HL-60/S4 treated with retinoic acid at 250 ng/mL for 4 days and 3 days (cell line): ENCODE measurements around the gene BAG3.

ENCODE experiments used
- in situ Hi-C: fragments of 300-500 bp; cut with MboI; formaldehyde crosslinking; loops from 2 replicates; pipeline ENCODE4 v1.7.0; 2022; ENCODE audit warnings: low sequenced_read_pairs

BAG3 gene

DNA sequence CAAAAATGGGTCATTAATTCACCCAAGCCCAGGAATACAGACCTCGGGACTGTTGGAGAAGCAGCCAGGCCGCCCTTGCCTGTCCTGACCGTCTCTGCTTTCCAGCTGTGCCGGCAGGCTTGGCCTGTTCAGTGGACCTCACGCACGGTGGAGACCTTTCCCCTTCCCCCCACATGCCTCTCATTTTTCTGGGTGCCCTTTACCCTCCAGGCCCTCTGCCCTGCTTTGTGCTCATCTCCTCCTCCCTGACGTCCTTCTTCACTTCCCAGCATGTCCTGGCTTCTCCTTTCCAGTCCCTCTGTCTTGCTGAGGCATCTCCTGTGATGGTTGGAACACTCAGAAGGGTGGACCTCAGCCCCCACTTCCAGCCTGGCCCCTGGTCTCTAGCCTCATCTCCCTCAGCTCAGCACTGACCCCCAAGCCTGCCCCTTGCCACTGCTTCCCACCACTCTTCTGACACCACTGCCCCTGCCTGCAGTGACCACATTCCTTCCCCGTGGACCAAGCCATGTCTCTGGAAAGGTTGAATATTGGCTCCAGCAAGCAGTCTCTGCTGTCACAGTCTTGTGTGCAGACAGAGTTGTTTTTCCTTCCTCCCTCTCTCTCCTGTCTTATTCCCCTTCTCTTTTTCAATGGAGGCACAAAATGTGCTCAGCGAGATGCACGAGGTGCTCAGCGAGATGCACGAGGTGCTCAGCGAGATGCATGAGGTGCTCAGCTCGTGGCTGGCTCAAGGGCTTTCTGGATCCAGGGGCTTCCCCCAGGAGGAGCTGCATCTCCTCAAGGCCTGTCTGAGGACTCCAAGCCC, 14.9 kb downstream of the BAG3 start:
- in situ Hi-C loops: no loop called here

DNA sequence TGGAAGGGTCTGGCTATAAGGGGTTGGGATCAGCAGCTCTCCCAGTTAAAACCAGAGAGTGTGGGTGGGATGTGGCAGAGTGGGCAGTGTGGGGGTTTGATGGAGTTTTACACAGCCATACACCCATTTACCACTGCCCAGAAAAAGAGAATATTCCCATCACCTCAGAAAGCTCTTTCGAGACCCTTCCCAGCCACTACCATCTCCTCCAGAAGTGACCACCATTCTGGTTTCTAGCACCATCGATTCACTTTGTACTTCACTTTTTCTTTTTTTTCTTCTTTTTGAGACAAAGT, 15.5 kb downstream of the BAG3 start:
- in situ Hi-C loops: no loop called here

DNA sequence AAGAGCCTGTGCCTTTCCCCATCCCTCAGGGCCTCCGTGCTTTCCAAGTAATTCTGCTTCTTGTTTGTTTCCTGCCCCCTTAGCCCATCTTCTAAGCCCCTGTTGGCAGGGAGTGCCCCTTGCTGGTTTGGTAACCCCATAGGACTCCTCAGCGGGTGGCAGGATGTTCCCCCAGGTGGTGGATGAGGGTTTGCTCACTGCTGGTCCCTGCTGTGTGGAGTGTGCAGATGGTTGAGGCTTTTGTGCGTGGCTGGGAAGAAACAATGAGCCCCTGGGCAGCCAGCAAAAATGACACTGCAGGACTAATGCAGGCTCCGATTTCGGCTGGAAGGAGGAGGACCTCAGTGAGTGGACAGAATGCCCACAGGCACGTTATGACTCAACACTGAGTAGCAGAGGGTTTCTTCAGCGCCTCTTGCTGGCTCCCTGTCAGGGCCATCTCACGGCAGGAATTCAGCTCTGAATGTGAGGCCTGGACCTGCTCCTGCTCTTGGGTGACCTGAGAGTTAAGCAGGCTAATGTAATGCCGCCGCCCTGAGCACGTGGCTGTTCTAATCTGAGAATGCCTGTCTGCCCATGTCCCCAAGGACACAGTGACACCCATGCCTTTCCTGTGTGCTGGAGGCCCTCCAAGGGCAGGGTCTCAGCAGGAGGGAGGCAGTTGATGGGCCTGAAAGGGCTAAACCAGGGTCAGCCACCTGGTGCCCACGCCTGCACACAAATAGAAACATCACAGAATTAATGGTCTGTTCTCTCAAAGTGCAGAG, 16.6 kb downstream of the BAG3 start:
- in situ Hi-C loops: no loop called here

DNA sequence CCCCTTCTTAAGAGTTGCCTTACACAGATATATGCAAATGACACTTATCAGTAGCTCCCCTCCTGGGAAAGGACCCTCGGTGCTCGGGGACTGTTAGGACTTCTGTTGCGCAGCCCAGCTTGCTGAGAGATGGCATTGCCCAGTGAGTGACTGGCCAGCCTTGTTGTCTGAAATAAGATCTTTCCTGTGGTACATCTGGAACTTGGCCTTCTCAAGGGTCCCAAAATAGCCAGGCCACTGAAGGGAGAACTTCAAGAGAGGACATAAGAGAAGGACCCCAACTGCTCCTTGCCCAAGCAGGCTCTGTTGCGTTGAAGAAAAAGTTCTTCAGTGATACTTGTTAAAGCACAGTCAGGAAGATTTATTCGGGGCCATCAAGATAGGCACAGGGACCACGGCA, 17.3 kb downstream of the BAG3 start:
- in situ Hi-C loops: no loop called here

DNA sequence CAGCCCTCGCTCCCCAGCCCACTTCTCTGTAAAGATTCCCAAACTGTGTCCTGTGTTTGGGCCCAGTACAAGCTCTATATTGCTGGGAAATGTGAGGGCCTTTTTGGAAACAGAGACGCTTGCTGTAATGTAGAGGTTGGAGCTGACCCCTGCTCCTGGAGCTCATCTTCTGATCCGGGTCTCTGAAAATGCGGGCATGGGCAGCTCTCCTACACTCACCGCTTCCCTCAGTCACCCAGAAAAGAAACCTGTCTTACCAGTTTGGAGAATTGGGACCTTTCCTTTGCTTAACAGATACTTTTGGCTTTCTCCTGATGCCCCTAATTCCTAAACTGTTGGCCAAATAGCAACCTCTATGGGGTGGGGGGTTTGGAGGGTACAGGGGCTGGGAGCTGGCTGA, 18.2 kb downstream of the BAG3 start:
- in situ Hi-C loops: no loop called here

DNA sequence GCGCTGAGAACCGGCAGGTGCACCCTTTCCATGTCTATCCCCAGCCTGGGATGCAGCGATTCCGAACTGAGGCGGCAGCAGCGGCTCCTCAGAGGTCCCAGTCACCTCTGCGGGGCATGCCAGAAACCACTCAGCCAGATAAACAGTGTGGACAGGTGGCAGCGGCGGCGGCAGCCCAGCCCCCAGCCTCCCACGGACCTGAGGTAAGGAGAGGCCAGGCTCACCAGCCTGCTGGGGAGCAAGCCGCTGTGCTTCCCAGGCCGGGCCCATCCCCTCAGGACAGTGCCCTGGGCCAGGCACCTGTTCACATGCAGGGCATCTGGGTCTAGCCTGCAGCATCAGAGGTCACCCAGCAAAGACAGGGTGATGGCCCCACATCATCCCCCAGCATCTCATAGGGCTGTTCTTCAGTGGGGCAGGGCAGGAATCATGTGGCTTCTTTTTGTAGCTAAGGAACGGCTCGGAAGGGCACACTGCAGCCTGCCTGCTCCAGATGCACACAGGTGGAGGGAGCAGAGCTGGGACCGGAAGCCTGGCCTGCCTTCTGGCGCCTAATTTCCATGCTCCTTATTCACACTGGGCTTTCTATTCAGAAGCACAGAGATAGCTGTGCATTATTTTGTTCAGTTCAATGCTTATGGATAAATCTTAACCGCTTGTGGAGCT, 18.9 kb downstream of the BAG3 start:
- in situ Hi-C loops: no loop called here

DNA sequence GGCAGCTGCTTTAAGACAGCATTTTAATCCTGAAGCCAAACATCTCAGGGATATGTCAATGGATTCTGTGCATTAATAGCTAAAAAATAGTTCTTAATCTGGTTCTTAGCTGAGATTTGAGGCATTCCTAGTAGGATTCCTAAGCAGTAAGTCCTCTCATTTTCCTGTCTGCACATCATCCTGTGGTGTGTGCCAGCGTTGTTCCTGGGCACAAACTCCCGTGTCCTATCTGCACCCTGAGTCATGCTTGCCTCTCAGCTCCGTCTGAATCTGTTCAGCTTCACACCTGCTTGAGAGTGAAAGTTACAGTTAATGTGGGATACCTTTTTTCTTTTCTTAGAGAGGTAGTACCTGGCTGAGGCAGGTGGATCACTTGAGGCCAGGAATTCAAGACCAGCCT, 19.5 kb downstream of the BAG3 start:
- in situ Hi-C loops: no loop called here

DNA sequence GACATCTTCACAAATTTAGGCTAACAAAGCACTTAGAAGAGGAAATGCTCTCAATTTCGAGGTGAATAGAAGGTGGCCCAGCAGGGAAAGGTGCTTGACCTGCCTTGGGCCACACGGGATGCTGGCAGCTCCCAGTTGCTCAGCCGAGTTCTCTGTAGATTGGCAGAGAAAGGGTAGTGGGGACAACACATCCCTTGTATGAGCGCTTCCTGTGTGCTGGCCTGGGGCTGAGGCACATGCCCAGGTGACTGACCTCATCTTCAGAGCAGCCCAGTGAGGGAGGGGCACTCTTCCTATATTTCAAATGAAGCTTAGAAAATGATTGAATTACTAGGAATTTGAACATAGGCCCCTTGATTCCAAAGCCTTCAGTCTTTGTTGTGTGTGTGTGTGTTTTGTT, 20.2 kb downstream of the BAG3 start:
- in situ Hi-C loops: no loop called here

DNA sequence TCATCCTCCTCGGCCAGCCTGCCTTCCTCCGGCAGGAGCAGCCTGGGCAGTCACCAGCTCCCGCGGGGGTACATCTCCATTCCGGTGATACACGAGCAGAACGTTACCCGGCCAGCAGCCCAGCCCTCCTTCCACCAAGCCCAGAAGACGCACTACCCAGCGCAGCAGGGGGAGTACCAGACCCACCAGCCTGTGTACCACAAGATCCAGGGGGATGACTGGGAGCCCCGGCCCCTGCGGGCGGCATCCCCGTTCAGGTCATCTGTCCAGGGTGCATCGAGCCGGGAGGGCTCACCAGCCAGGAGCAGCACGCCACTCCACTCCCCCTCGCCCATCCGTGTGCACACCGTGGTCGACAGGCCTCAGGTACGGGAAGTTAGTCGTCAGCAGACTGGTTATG, 21.1 kb downstream of the BAG3 start:
- in situ Hi-C loops: no loop called here

DNA sequence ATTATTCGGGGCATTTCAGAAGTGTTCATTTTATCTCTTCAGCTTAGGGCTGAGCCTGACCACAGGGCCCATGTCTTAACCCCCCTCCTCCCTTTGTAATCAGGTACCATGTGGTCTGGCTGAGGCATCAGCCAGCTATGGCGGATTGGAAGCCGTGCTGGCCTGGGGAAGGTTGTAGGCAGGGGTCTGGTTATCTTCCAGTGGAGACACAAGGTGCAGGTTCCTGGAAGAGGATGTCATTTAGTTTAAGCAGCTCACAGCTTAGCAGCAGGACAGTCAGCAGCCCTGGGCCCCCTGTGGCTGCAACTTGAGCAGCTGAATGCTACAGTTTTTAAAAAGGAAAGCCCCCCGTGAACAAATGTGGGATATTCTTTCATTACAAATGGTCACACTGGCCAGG, 22.1 kb downstream of the BAG3 start:
- in situ Hi-C loops: no loop called here

DNA sequence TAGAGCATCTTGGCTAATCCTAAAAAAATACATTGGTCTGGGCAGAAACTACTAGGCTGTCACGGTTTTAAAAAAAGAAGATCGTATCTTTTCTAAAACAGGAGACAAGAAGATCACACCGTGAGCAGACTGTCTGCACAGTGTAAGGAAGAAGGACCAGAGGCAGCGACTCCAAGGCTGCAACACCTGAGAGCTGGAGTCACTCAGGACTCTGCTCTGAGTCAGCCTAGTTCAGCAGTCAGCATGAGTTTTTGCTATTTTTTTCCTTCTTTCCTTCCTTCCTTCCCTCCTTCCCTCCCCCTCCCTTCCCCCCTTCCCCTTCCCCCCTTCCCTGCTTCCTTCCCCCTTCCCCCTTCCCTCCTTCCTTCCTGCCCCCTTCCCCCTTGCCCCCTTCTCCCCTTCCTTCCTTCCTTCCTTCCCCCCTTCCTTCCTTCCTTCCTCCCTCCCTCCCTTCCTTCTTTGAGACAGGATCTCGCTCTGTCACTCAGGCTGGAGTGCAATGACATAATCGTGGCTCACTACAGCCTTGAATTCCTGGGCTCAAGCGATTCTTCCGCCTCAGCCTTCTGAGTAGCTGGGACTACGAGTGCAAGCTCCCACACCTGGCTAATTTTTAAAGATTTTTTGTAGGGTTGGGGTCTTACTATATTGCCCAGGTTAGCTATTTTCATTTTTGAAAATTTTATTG, 24.4 kb downstream of the BAG3 start:
- in situ Hi-C loops: no loop called here

DNA sequence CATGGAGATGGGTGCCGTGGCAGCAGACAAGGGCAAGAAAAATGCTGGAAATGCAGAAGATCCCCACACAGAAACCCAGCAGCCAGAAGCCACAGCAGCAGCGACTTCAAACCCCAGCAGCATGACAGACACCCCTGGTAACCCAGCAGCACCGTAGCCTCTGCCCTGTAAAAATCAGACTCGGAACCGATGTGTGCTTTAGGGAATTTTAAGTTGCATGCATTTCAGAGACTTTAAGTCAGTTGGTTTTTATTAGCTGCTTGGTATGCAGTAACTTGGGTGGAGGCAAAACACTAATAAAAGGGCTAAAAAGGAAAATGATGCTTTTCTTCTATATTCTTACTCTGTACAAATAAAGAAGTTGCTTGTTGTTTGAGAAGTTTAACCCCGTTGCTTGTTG, 25.9 kb downstream of the BAG3 start:
- in situ Hi-C loops: no loop called here

DNA sequence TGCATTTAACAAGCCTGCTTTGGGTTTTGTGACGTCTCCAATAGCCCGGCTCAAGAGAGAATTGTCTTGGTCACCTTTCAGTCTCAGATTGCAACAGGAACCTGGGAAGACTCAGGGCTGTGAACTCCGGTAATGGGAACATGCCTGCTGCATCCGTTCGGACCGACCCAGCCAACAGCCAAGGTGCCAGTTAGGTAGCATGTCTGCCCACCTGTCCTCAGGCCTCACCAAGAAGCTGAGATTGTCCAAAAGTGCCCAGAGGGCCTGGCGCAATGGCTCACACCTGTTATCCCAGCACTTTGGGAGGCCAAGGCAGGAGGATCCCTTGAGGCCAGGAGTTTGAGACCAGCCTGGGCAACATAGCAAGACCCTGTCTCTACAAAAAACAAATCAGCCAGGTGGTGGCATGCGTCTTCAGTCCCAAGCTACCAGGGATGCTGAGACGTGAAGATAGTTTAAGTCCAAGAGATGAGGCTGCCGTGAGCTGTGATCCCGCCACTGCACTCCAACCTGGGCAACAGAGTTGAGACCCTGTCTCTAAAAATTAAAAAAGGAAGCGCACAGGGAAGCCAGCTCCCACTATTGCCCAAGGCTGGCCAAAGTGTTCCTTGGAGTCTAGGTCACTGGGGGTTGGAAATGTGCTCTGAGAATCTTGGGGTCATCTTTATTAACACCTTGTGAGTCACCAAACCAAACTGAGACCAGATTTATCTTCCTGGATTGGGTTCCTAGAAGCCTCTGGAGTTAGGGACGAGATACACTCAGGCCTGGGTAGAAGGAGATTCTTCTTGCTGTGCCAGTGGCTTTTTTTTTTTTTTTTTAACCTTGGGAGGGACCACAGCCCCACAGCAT, 26.9 kb downstream of the BAG3 start:
- in situ Hi-C loops: no loop called here

DNA sequence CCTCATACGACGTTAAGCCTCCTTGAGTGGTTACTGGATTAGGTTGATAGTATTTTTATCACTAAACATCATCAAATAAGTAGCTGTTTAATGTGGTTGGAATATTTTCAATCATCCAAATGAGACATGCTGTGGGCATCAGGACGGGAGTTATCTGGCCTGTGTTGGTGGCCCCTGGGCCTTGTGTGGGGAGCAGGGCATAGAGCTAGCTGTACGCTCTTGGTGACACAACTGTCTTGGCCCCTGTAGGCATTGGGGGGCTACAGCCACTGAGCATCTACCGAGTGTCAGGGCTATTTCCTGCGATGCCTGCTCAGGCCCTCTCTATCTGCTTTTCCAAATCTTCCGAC, 28.3 kb downstream of the BAG3 start:
- in situ Hi-C loops: no loop called here

DNA sequence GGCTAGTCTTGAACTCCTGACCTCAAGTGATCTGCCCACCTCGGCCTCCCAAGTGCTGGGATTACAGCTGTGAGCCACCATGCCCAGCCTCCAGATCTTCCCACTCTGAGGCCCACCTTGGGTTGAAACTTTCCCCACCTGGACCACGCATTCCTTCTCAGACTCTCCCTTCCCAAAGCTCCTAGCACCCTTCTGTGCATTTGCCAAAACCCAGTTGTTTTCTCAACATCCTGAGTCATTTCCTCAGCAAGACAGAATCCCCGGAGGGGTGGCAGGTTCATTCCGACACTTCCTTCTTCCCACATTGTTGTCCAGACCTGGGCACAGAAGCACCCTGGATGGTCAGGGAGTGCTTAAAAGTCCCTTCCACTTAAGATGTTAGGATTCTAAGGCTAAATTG, 28.9 kb downstream of the BAG3 start:
- in situ Hi-C loops: no loop called here

DNA sequence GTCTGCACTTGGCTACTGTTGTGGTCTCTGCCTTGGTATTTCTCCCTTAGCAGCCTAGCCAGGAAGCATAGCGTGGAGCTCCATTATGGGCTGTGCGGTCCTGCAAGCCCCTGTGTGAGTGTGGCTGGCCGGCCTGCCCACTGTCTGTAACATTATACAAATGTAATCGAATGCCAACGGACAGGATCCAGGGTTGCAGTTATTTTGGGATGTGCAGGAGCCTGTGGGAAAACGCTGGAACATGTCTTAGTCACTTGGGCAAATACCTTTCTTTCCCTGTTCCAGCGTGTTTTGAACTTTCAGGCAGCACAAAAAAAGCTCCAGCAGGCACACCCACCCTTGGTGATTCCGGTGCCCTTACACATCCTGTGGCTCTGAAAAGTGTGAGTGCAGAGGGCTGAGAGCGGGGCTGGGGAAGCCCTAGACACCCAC, 29.5 kb downstream of the BAG3 start:
- in situ Hi-C loops: no loop called here

DNA sequence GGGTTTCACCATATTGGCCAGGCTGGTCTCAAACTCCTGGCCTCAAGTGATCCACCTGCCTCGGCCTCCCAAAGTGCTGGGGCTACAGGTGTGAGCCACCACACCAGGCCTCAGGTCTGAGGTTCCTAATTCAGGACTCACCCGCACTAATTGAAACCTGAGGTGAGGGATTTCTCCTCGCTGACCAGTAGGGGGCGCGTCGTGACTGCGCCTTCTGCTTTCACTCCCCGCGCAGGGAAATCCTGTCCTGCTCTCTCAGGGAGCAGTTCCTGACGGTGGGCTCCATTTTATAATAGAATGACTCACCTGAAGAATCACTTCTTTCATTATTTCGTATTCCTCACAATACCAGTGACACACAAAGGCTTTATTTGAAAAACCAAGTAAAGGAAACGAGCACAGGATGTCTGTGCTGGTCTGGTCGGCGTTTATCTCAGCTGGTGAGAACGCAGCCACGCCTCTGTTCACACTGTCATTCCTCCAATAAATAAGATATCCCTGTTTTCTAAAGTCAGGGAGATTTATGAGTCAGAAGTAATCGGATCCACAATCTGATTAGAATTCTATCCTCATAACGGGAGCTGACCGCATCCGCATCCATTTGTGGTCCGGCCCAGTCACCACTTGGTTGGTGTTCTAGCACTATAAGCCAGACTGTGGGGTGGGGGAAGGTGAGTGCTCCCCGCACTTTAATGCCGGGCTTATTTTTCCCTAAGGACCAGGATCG, 35.4 kb downstream of the BAG3 start:
- in situ Hi-C loops: no loop called here

DNA sequence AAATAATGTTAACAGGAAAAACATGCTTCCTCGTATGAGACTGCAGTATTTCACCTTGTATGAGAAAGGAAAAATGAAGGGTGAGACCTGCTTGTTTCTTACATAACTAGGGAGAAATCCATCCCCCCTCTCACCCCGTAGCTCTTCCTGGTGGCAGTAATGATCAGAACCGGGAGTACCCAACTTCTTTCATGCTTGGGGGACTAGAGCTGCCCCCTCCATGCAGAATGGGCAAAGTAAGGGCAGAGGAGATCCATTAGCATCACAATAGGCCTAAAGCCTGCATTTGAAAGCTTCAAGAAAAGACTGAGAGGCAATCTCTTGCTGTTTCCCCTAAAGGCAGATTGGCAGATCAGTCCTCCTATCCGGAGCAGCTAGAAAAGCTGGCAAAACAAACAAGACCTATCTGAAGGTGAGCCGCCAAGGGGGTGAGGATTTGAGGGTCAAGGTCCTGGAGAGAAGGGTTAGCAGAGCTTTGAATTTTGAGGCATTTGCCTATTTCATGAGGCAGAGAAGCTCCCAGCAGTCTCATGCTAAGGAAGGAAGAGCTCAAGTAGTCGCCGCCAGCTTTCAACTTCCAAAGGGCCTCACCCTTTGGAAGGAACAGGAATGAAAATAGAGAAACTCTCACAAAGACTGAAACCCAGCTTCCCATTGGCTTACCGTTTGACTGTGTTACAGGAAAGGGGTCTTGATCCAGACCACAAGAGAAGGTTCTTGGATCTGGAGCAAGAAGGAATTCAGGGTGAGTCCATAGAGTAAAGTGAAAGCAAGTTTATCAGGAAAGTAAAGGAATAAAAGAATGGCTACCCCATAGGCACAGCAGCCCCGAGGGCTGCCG, 36.2 kb downstream of the BAG3 start:
- in situ Hi-C loops: no loop called here

DNA sequence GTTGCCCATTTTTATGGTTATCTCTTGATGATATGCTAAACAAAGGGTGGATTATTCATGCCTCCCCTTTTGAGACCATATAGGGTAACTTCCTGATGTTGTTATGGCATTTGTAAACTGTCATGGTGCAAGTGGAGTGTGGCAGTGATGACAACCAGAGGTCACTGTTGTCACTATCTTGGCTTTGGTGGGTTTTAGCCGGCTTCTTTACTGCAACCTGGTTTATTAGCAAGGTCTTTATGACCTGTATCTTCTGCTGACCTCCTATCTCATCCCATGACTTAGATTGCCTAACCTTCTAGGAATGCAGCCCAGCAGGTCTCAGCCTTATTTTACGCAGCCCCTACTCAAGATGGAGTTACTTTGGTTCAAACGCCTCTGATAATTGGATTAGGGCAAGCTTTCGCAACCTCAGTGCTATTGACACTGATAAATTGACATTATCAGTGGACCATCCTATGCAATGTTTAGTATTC, 36.9 kb downstream of the BAG3 start:
- in situ Hi-C loops: no loop called here
